HG02938 (cell line): ENCODE measurements around the gene CCDC201.

Experiments used
- ATAC-seq: cut with Tn5 transposase; IDR thresholded peaks from one replicate; pipeline ENCODE4 v1.9.1; 2021; ENCODE audit warnings: mild to moderate bottlenecking, moderate library complexity; ENCODE audit not compliant: unreplicated experiment

Gene CCDC201

GRCh38 chr7:45893996-45894664 is 21.2 kb upstream of the CCDC201 start:
- ATAC-seq: no peak

- no peak for ATAC-seq
Measured at GRCh38 chr7:45893374-45893995, 20.6 kb upstream of the CCDC201 start.

- ATAC-seq: no peak
Measured at GRCh38 chr7:45892407-45893035, 19.6 kb upstream of the CCDC201 start.

- ATAC-seq: no peak
Measured at GRCh38 chr7:45891462-45892402, 18.9 kb upstream of the CCDC201 start.

- ATAC-seq: no peak
Measured at GRCh38 chr7:45890902-45891461, 18.1 kb upstream of the CCDC201 start.

GRCh38 chr7:45890125-45890901 is 17.4 kb upstream of the CCDC201 start:
- ATAC-seq: no peak

GRCh38 chr7:45889367-45890067 is 16.6 kb upstream of the CCDC201 start:
- ATAC-seq: no peak

GRCh38 chr7:45888993-45889366 is 16.1 kb upstream of the CCDC201 start:
- no peak for ATAC-seq

- ATAC-seq: no peak
Measured at GRCh38 chr7:45888185-45888992, 15.5 kb upstream of the CCDC201 start, which contains the start of gene IGFBP1. IGFBP1 (plus strand) TSS chr7:45888488; CDS start chr7:45888653, 165 bp downstream.

- ATAC-seq: no peak
Measured at GRCh38 chr7:45886931-45887667, 14.2 kb upstream of the CCDC201 start.

GRCh38 chr7:45885264-45885882 is 12.5 kb upstream of the CCDC201 start:
- no peak for ATAC-seq

- no peak for ATAC-seq
Measured at GRCh38 chr7:45884136-45884535, 11.3 kb upstream of the CCDC201 start.

- no peak for ATAC-seq
Measured at GRCh38 chr7:45882465-45882810, 9.6 kb upstream of the CCDC201 start.

- no peak for ATAC-seq
Measured at GRCh38 chr7:45881759-45882464, 9.0 kb upstream of the CCDC201 start.

GRCh38 chr7:45881280-45881758 is 8.4 kb upstream of the CCDC201 start:
- ATAC-seq: no peak

GRCh38 chr7:45880433-45880860 is 7.6 kb upstream of the CCDC201 start:
- no peak for ATAC-seq
